ENCODE measurements around the gene COL6A5.
"Not testable (repeated sequence)": the region's sequence is repeated elsewhere in the genome, so short reads cannot be mapped to it uniquely, and the experiment has no call there.

COL6A5 gene

GRCh38 chr3:130426206-130426605, 80.7 kb downstream of the COL6A5 start:
- Histone ChIP-seq H3K27ac (replicated peaks) (no peak overlapping the region), H3K27me3 (ENCODE audit: insufficient read depth, poor library complexity, severe bottlenecking) (peaks cover 3% of the 10 kb centered on the region), H3K4me3 (replicated peaks; ENCODE audit: insufficient read depth, low read length) (no peak overlapping the region)
- no peak for DNase-seq (ENCODE audit: low read depth in 1 of 2, low spot score in 1 of 2)
- TF ChIP-seq CTCF (IDR thresholded peaks at IDR 0.05; ENCODE audit: insufficient read depth, low read length): no peak

DNA sequence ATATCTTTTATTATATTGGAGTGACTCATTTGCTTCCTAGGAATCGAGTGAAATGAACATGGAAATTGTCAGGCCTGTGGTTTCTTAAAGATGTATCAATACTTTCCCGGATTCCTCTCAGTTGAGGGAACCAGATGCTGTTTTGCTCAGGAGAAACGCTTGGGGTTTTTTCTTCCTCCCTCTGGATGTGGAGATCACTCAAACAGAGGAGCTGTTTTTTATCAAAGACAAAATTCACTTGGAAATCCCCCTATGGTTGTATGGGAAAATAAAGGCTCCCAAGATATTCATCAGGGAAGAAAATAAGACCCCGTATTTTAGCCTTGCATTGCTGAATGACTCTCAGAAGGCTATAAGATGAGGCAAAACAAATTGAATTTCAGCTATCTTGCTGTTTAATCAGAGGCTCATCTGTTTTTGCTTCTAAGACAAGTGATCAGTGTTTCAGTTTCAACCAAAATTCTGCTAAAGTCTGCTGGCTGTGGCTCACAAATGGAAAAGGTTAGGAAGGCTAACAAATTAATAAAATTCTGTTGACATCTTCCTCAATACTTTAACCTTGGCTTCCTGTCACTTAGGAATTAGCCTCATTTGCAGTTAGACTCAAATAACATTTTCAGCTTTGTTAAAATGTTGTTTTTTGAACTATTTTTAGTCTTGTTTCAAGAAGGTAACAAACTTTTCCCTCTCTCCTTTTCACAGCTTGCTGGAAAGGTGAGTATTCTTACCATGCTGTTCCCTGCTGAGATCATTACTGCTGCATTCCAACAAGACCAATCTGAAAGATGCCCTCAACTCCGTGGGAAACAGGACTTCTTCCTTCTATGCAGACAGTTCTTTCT, 83.6 kb downstream of the COL6A5 start:
- Histone ChIP-seq H3K4me3 (replicated peaks; ENCODE audit: insufficient read depth, low read length) (no peak overlapping the region), H3K27ac (replicated peaks) (no peak overlapping the region), H3K27me3 (ENCODE audit: insufficient read depth, poor library complexity, severe bottlenecking) (peaks cover 3% of the 10 kb centered on the region)
- TF ChIP-seq GABPA (IDR thresholded peaks at IDR 0.05; ENCODE audit: low read depth): no peak
- no peak for TF ChIP-seq CTCF (IDR thresholded peaks at IDR 0.05; ENCODE audit: insufficient read depth, low read length)
- no peak for TF ChIP-seq SPI1 (IDR thresholded peaks at IDR 0.05; ENCODE audit: borderline replicate concordance, low read depth)
- no peak for TF ChIP-seq REST (IDR thresholded peaks at IDR 0.05; ENCODE audit: insufficient replicate concordance, low read depth)
- no peak for TF ChIP-seq POLR2AphosphoS5 (IDR thresholded peaks at IDR 0.05; ENCODE audit: low read depth)
- DNase-seq (ENCODE audit: low read depth in 1 of 2, low spot score in 1 of 2): no peak

- H3K4me3 ChIP-seq (replicated peaks; ENCODE audit: insufficient read depth, low read length): no peak overlapping the region
- DNase-seq (ENCODE audit: low read depth in 1 of 2, low spot score in 1 of 2): no peak
- peaks cover 3% of the 10 kb centered on the region for H3K27me3 ChIP-seq (ENCODE audit: insufficient read depth, poor library complexity, severe bottlenecking)
- H3K27ac ChIP-seq (replicated peaks): no peak overlapping the region
- TF ChIP-seq REST (IDR thresholded peaks at IDR 0.05; ENCODE audit: insufficient replicate concordance, low read depth): no peak
- no peak for TF ChIP-seq POLR2AphosphoS5 (IDR thresholded peaks at IDR 0.05; ENCODE audit: low read depth)
Measured at GRCh38 chr3:130429713-130430023, 84.2 kb downstream of the COL6A5 start.

- TF ChIP-seq REST (IDR thresholded peaks at IDR 0.05; ENCODE audit: insufficient replicate concordance, low read depth) (no peak), CTCF (IDR thresholded peaks at IDR 0.05; ENCODE audit: insufficient read depth, low read length) (no peak), GABPA (IDR thresholded peaks at IDR 0.05; ENCODE audit: low read depth) (no peak), POLR2AphosphoS5 (IDR thresholded peaks at IDR 0.05; ENCODE audit: low read depth) (no peak)
- H3K27ac ChIP-seq (replicated peaks): no peak overlapping the region
- H3K4me3 ChIP-seq (replicated peaks; ENCODE audit: insufficient read depth, low read length): no peak overlapping the region
- DNase-seq (ENCODE audit: low read depth in 1 of 2, low spot score in 1 of 2): no peak
- H3K27me3 ChIP-seq (ENCODE audit: insufficient read depth, poor library complexity, severe bottlenecking): peaks cover 3% of the 10 kb centered on the region
Measured at GRCh38 chr3:130430266-130430665, 84.8 kb downstream of the COL6A5 start.

DNA sequence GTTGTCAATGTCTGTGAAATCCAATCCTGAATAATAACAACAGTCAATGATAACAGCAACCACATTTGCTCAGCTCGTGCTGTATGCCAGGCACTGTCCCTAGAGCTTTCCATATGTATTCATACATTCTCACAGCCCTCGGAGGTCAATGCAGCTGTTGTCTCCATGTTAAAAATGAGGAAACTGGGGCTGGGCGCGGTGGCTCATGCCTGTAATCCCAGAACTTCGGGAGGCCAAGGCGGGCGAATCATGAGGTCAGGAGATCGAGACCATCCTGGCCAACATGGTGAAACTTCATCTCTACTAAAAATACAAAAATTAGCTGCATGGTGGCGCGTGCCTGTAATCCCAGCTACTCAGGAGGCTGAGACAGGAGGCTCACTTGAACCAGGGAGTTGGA, 86.6 kb downstream of the COL6A5 start:
- not testable (repeated sequence) for DNase-seq (ENCODE audit: low read depth in 1 of 2, low spot score in 1 of 2); H3K27me3 ChIP-seq (ENCODE audit: insufficient read depth, poor library complexity, severe bottlenecking); H3K27ac ChIP-seq (replicated peaks)

More for the DNA sequence above, 86.6 kb downstream of the COL6A5 start:
- H3K4me3 ChIP-seq (replicated peaks; ENCODE audit: insufficient read depth, low read length): not testable (repeated sequence)
